ENCODE data around the gene LGR5.
"Not testable (repeated sequence)": the region's sequence is repeated elsewhere in the genome, so short reads cannot be mapped to it uniquely, and the experiment has no call there.

Gene LGR5

DNA sequence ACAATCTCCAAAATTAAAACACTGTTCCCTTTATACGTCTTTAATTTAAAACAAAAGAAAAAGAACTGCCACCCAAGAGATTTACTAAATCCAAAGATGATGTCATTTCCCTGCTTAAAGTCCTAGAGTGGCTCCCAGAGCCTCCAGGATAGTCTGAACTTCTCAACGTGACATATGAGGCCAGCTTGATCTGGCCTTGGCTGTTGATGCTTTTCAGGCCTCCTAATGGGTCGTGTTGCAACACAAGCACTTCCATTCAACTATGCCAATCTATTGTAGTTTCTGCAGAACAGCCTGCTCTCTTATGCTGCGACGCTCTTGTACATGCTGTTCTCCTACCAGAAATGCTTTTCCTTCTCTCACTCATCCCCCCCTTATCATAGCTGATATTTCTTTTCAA, 35.7 kb downstream of the LGR5 start:
- DNase-seq: no peak

DNA sequence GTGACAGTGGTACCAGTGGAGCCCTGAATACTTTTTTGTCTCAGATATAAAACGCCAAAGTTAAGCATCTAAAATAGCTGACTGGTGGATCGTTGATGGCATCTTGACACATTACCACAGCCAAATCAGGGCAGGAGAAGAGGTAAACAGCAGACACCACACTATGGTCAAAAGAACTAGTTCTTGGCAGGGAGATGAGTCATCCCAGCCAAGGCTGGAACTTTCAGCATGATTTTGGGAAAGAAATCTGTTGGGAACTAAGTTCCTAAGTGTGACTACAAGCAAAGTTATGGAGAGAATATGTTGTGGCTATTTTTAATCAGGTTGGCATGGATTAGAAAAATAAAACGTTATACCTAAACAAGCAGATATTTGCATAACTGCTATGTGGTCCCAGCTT, 36.9 kb downstream of the LGR5 start:
- no peak for DNase-seq

DNA sequence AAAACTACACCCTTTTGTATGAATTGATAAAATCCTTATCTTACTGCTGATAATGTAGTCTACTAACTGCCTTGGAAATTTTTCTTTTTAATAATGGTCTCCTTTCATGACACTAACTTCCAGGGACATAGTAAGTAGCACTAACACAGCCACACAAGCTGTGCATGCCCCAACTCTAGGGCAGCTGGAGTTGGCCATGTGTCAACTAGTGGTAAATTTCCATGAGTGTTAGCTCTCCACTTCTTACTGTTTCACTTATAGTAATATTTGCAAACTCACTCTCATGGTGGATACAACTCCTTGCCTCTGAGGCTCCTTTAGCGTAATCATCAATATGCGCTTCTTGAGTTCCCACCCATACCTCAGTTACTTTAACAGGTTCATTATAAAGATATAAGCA, 38.0 kb downstream of the LGR5 start:
- no peak for DNase-seq

DNA sequence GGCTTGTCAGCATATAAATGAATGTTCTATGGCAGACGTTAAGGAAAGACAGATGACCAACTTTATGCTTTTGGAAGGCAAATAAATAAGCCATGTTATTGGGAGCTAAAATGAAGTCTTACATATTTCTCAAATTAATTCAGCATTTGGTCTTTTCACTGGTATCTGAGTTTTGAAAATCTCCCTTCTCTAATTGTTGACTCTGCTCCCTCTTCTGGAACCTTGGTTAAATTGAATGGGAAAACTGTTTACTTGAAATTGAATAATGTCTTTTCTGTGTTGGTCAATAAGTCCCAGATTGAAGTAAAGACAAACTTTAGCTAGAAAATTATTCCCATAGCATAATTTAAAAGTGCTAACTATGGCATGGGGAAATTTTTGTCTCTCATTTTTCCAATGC, 38.7 kb downstream of the LGR5 start:
- DNase-seq: no peak

DNA sequence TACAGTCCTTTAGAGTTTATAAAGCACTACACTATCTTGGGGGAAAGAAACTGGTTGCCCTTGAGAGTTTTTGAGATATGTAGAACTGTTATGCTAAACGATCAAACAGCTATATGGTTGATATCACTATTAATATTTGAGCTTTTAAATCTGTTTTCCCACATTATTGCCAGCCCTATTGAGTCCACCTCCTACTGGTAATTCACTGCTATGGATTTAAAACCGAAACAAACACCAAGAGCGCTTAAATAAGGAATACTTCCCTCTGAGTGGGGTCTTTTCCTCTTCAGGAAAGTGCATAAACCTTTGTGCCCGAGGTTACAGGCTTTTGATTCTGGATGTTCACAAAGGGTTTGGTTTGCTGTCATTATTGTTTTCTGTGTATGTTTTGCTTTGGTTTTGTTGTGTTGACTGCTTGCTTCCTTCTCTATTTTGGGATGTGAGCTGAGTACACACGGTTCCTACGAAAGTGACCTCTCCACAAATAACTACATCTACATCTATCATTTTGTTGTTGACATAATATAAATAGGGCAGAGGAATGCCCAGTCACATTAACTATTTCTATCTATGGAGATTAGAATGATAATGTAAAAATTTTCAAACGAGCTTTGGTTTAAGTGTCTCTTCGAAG, 44.8 kb downstream of the LGR5 start:
- DNase-seq: no peak

DNA sequence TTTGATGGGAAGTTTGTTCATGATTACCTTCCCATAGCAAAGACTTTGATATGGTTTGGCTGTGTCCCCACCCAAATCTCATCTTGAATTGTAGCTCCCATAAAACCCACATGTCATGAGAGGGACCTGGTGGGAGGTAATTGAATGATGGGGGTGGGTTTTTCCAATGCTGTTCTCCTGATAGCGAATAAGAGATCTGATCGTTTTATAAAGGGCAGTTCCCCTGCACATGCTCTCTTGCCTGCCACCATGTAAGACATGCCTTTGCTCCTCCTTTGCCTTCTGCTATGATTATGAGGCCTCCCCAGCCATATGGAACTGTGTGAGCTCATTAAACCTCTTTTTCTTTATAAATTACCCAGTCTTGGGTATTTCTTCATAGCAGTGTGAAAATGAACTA, 51.2 kb downstream of the LGR5 start:
- DNase-seq: not testable (repeated sequence)

DNA sequence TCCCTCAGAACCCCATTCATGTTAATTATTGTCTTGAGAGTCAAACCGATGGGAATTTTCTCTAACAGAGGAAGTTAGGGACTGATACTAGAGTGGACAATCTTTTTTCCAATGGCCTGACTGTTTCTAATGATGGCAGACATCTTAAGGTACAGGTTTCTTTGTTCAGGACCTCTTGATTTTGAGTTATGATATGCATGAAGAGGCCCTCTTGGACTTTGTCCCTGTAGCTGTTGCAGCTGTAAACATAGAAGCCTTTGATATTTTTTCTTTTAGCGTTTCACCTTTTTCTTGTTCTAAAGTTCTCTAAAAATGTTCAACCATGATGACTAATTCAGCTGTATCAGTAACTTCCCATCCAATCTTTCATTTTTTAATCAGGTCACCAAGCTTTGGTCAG, 53.0 kb downstream of the LGR5 start:
- no peak for DNase-seq

DNA sequence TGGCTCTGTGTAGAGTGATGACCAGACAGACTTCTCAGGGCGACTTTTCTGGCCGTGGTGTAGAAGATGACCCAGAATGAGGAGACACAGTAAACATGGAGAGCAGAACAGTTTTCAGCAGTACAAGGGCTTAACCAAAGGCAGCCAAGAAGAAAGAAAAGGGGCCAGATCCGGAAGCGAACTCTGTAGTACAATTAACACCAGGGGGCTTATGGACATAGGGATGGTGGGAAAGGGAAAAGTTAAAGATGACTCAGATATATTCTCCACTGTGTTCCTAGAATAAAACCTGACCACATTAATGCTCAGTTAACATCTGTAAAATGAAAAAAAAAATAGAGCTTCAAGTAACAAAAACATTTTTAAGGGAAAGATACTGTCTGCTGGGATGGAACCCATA, 60.2 kb downstream of the LGR5 start:
- no peak for DNase-seq

DNA sequence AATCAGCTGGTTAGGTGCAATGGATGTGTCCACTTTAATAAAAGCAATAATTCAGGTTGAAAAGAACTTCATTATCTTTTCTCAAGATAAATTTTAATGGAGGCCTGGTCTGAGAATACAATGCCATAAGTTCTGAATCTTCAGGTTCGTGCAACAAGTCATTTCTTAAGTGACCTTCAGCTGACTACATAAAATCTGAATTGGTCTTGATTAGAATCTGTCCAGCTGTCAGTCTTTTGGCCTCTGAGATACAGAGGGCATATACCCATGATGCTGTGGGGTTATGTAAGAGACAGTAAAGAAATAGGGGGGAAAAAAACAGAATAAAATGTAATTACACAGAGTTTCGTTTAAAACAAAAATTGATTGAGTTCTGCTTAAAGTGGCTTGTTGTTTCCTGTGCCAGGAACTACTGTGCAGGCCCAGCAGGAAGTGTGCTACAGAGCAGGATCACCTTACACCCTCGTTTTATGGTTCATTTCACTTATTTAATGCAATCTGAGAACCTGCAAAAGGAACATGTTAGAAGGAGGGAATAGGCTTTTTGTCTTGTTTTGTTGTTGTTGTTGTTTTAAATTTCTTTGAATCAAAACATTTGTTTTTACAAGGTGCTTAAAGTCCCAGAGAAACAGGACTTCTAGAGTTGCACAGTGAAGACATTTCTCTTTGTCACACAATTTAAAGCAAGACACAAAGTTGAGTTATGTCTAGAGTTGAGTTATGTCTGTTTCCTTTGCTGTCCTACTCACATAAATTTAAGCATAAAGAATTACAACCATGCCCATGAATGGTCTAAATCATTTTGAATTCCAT, 64.2 kb downstream of the LGR5 start:
- no peak for DNase-seq

DNA sequence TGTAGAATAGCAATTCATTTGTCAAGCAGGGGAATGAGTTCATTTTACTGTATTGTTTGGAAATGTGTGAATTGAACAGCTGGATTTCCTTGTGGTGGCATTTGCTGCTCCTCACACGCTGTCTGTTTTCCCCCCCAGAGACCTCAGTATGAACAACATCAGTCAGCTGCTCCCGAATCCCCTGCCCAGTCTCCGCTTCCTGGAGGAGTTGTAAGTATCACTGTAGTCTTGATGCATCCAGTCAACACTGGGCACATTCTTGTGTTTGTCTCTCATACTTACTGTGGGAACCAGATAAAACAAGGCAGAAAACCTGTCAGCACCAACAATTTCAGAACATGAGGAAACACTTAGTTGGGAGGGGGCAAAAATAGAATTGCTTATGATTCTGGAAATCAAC, 64.9 kb downstream of the LGR5 start:
- no peak for DNase-seq

DNA sequence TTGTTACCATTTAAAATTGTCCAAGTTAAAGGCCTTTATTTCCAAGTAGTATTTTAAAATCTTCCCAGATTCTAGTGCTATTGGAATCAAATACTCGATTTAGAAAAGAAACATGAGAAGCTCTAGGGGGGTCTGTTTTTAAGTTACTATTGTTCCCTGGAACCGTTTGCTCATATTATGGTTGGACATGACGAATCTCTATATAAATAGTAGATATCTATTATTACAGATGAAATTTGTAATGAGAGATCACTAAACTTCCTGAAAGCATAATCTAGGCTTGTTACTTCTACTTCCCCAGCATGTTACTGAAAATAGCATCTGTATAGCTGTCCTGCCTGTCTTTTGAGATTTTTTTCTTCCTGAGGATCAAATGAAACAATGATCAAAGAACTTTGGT, 70.1 kb downstream of the LGR5 start:
- DNase-seq: no peak

DNA sequence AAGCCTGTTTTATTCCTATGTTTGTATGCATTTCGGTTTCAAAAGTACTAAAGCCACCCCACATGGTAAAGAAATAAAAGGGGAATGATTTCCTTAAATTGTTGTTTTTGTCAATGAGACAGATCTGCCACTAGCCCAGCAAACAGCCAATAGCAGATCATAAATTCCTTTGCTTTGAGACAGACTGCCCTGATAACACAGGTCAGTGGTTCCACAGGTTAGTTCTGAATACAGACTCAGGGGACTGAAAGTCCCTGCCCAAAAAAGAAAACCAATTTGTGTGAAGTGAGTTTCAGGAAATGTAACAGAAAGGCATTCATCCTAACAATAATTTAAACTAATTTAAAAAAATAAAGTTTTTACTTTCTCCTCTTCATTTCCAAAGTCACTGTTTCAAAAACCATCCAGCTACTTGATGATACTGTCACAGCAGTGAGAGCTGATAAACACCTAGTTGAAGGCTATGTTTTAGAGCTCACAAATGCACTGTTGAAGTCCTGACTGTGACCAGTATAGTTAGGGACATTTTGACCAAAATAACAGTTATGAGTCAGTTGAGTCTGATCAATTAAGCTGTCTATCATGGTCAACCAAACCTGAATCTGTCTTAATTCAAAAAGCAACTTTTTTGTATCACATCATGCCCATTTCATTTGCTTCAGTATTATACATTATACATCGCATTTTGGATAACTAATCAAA, 77.7 kb downstream of the LGR5 start:
- no peak for DNase-seq

DNA sequence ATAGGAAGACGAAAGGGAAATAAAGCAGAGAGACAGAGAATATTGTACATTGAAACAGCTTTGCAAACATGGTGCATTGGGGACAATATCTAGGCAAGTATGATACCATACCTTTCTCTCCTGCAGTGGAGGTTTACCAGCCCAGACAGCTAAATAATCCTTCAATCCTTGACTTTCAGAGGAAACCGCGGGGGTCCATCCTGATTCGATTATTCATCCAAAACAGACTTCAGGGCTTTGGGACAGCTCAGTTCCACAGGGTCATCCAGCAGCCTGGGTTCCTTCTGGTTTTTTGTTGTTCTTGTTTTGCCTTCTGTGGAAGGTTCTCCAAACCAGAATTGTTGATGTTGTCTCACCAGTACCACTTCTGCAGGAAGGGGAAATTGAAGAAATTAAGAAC, 81.5 kb downstream of the LGR5 start:
- DNase-seq: no peak

DNA sequence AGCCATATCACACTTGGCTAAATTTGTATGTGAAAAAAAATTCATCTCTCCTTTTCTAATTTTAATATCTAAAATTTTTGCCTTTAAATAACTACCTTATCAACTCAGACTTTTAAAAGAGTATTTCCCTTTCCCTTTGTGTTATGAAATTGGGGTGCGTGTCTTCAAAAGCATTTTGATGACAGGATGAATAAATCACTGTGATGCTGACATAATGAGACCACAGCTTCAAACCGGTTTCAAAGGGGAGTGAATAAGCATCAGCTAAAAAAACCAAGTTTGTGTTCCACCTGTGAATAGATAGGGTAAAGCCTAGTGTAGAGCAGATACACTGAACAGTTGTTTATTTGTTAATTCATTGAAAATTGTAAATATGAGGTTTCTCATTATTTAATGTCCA, 85.0 kb downstream of the LGR5 start:
- no peak for DNase-seq

DNA sequence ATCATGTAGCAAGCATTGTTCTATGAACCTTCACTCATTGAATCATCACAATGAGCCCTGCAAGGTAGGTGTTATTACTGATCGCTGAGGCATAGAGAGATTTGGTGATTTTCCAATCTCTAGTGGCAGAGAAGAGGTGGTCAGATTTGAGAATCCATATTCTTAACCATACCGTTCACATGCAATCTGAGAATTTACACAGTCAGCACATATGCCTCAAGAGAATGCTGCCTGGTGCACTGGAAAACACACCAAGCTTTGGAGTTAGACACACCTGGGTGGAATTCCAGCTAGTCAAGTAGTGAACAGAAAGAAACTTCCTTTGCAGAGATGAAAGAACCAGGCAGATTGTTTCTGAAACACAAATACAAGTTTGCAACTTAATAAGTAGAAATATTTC, 94.1 kb downstream of the LGR5 start:
- no peak for DNase-seq

DNA sequence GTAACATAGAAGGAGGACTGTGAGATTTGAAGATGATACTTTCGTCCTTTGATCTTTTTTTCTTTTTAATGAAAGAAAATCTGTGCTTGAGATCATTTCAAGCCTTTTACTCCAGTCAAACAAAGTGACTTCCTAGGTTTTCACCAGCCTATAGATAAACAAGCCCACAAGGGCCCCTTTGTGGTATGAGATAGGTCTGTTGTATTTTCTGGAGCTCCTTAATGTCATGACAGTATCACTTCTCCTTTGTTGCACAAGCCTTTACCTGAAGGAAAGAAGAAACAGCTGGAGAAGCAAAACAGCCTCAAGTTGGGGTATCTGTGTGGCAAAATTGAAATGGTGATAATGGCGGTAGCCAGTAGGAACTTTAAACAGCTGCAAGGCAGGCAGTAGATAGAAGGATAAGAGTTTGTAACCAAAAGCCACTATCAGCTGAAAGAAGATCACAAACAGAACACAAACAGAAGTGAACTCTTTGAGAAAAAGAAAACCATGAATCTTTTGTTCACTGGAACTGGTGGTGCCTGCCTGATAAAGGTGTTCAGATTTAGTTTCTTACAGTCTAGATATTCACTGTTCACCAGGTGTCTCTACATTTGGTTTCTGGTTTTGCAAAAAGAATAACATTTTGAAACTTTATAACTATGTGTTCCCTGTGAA, 96.8 kb downstream of the LGR5 start:
- no peak for DNase-seq

DNA sequence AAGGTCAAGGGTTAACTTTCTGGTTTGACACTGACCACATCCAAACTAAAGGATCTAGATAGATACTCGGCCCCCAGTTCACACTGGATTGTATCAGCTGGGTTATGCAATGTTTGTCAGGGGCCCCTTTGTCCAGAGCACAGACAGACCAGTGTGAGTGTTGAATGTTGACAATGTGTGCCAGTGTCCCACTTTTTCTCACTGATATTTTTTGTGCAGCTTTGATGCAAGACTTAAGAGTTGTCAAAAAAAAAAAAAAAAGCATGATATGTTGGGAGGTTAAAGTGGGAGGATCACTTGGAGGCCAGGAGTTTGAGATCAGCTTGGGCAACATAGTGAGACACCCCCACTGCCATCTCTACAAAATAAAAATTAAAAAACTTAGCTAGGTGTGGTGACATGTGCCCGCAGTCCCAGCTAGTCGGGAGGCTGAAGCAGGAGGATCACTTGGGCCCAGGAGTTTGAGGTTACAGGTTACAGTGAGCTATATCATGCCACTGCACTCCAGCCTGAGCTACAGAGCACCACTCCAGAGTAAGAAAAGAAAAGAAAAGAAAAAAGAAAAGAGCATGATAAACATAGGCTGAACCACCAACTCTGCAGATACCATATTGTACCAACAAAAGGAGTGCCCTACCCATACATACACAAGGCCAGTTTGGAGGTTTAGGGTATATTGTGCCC, 97.5 kb downstream of the LGR5 start:
- DNase-seq: no peak

DNA sequence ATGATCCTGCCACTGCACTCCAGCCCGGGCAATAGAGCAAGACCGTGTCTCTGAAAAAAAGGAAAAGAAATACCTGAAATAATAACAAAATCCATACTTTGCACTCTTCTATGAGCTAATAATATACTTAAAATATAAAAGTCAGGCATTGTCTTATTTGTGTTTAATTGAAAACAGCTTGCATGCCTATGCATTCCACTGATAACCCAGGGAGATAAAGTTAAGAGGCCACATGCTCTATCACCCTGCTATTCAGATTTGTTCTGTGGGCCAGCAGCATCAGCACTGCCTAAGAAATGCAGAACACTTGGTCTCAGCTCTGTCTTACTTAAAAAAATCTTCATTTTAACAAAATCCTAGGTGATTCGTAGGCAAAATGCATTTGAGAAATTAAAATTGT, 99.2 kb downstream of the LGR5 start:
- no peak for DNase-seq

DNA sequence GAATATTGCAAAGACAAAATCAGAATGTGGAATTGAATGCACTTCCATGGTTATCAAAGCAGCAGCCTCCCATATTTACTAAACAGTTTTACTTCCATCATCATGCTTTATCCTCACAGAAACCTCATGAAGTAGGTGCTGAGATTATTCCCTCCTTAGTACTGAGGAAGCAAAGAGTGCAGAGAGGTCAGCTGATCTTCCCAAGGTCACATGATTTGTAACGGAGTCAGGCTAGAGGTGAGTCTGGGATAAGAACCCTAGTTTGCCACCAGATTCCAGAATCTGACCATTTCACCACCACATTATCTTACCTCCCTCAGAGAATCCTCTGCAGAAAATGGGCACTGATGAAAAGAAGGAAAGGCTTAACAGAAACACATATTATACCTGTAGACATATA, 102.0 kb downstream of the LGR5 start:
- no peak for DNase-seq

DNA sequence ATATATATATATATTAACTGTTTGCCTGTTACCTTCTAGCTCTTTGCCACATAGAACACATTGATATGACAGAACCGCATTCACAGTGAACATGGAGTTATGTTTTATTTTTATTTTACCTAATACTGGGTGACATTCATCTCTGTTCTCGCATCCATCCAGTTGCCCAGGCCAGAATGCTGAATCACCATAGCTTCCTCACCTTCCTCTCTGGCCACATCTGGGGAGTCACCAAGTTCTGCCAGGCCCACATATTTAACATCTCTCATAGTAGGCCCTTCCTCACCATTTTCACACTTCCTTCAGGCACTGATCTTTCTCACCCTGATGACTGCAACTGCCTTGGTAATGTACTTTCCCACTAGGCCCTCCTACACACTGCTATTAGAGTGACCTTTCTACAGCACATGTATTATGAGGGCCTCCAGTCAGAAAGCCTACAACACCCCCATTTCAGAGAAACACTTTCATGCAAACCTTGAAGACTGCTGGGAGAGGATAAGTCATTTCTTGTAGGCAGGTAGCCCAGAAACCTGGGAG, 106.8 kb downstream of the LGR5 start:
- no peak for DNase-seq

DNA sequence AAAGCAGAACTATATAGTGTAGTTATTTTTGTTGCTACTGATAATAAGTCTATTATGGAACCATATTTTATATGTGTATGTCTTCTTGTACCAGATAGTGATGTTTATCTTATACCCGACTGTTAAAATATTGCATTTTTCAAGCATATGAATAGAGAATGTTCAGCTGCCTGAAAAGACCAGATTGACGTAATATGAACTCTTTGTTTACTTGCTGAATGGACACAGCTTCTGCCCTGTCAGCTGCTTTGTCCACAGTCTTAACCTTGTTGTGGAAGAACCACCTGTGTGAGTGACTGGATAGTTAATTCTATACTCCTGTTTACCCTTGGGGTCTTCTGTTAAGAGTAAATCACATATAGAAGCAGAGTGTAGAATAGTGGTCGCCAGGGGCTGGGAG, 109.3 kb downstream of the LGR5 start:
- no peak for DNase-seq

DNA sequence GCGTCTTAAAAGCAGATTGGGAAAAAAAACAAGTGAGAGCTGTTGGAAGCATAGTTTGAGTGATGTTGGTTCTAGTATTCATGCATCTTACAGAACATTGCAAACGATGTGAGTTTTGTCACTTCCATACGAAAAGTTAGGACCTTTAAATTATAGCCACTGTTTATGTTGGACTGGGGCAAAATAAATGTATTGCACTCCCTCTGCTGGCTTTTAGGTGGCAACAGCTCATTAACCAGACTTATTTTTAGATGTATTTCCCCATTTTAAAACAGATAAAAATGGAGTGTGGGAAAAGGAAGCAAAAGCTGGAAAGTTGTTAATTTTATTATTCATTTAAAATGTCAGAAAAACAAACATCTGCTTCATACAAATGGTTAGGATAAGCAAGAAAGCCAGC, 111.9 kb downstream of the LGR5 start:
- no peak for DNase-seq
